GM18858 (cell line): ENCODE data around the gene RPL23.
A peak's percentile ranks its signal among the peaks of the same experiment; 100 is the strongest.

Experiments used
- ATAC-seq: cut with Tn5 transposase; IDR thresholded peaks from one replicate; pipeline ENCODE4 v1.9.1; 2021; ENCODE audit not compliant: unreplicated experiment

The RPL23 gene

DNA sequence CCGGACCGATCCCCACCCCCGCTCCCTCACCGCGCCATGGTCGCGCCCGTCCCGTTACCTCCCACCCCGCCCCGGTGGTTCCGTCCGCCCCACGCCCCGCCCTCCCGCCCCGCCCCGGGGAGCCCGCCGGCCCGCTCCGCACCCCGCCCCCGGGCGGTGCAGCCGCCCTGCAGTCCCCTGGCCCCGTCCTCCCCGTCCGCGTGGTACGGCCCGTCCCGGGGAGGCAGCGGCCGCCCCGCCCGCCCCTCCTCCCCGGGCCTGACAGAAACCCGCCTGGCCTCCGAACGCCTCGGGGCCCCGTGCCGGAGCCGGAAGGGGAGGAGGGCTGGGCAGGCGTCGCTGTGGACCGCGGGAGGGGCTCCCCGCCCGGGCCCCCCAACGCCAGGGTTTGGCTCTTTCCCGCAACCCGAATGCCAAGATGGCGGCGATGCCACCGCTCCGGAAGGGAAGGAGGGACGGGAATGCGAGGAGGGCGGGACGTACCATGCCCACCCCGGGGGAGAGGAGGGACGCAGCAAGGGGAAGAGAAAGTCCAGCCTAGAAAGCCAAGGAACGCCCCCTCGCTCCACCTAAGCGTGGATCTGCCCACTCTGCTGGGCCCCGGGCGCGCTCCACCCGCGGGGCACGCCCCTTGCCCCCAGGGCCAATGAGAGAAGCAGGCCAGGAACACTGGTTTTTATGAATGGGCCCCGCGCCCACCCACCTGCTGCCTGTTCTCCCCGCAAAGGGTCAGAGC lies 53.9 kb downstream of the RPL23 start, which contains the start of gene PIP4K2B:
Gene PIP4K2B (minus strand): TSS at position 56 of the 736 bp plus-strand sequence. CDS start 132 bp downstream, outside the sequence.
- peak; percentile 53 for ATAC-seq

DNA sequence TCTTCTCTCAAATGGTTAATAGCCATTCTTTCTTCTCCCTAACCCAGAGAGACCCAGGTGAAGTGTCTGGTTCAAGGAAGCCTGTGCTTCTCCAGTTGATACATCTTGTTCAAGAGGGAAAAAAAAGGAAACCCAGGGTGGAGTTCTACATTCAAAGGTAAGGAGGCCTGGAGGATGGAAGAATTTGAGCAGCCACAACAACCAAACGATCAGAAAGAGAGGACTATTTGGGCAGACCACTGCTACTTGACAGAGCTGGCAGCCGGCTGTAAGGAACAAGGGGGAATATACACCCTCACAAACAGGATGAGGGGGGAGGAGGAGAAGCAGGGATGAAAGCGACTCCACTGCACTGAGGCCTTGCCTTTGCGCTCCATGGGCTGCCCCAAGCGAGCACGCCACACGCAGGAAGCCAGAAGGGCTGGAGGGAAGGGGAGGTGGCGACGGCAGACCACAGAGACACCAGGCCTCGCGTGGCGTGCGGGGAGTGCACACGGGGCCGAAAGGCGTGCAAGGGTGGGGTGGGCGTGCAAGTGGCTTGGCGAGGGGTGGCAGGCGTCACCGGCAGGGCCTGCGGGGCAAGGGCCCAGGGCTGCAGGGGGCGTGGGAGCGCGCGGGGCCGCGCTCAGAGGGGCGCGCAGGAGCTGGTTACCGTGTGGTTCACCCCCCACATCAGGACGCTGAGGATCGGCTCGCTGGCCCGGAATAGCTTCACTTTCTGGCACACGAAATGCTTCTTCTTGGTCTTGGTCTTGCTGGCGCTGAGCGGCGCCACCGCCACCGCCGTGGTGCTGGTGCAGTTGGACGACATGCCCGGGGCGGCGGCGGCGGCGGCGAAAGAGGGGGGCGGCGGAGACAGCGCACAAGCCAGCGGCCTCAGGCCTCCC lies 54.7 kb downstream of the RPL23 start:
- ATAC-seq = no peak
